ENCODE measurements around the gene ARL15.

GRCh38 chr5:53927668-53928247 is 382.6 kb downstream of the ARL15 start:
- TF ChIP-seq POLR2A (IDR thresholded peaks at IDR 0.05; ENCODE audit: low read depth, low read length) (no peak), CTCF (conservative IDR thresholded peaks at IDR 0.05; ENCODE audit: low read depth, low read length) (no peak), USF2 (IDR thresholded peaks at IDR 0.05; ENCODE audit: low read depth, low read length) (no peak), RAD21 (IDR thresholded peaks at IDR 0.05; ENCODE audit: low read length) (no peak), CHD1 (IDR thresholded peaks at IDR 0.05; ENCODE audit: low read depth, low read length) (no peak), MAZ (IDR thresholded peaks at IDR 0.05; ENCODE audit: borderline replicate concordance, low read depth, low read length) (no peak), CEBPB (IDR thresholded peaks at IDR 0.05; ENCODE audit: low read depth, low read length) (no peak), BHLHE40 (IDR thresholded peaks at IDR 0.05; ENCODE audit: low read depth, low read length) (no peak), SMC3 (IDR thresholded peaks at IDR 0.05; ENCODE audit: low read depth, low read length) (no peak), MAFK (IDR thresholded peaks at IDR 0.05; ENCODE audit: low read depth, low read length) (no peak)
